NOMO-1 treated with DMSO at 0.1 percent for 48 hours (cell line): ENCODE data around the gene ESYT2.

Source experiments
- DNase-seq: peaks from one replicate; lab custom pipeline; 2025; ENCODE audit not compliant: unreplicated experiment; lab: John Stamatoyannopoulos, UW

The ESYT2 gene

GRCh38 chr7:158771213-158771834 lies 58.0 kb downstream of the ESYT2 start:
- DNase-seq, result no peak

GRCh38 chr7:158767707-158768106 lies 61.6 kb downstream of the ESYT2 start:
- no peak for DNase-seq

GRCh38 chr7:158766570-158767281 lies 62.6 kb downstream of the ESYT2 start:
- DNase-seq, result no peak

- DNase-seq, result no peak
Observed at GRCh38 chr7:158765020-158765419, 64.3 kb downstream of the ESYT2 start.

DNA sequence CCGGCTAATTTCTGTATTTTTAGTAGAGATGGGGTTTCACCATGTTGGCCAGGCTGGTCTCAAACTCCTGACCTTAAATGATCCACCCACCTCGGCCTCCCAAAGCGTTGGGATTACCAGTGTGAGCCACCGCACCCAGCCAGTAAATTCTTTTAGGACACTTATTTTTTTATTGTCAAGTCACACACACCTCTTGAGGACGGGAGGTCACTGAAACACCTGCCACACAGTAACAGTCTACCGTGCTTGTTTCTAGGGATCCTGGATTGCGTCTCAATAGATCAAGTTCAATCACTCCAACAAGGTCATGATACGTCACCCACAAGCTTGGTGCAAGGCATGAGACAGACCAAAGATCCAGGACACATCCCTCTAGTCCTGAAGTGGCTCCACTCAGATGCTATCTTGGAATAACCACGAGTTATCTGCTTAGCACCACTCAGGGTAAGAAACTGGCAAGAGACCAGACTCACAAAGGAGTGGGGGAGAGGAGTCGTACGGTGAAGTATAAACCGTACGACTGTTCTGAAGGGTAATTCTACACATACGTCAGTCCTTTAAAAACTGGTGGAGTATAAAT lies 65.8 kb downstream of the ESYT2 start:
- DNase-seq, result no peak

GRCh38 chr7:158761945-158762344 lies 67.4 kb downstream of the ESYT2 start:
- no peak for DNase-seq

- DNase-seq, result no peak
Observed at GRCh38 chr7:158760936-158761335, 68.4 kb downstream of the ESYT2 start.

DNA sequence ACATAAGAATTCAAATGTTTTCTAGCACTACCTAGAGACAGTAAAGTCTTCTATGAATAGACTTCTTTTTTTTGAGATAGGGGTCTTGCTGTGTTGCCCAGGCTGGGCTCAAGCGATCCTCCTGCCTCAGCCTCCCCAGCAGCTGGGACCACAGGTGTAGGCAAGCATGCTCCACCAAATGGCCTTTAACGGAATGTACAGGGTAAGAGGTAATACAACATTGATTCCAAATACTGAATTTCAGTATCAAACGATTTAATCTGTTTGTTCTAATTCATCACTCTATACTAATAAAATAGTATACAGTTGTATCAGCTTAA lies 68.9 kb downstream of the ESYT2 start:
- DNase-seq, result no peak

DNA sequence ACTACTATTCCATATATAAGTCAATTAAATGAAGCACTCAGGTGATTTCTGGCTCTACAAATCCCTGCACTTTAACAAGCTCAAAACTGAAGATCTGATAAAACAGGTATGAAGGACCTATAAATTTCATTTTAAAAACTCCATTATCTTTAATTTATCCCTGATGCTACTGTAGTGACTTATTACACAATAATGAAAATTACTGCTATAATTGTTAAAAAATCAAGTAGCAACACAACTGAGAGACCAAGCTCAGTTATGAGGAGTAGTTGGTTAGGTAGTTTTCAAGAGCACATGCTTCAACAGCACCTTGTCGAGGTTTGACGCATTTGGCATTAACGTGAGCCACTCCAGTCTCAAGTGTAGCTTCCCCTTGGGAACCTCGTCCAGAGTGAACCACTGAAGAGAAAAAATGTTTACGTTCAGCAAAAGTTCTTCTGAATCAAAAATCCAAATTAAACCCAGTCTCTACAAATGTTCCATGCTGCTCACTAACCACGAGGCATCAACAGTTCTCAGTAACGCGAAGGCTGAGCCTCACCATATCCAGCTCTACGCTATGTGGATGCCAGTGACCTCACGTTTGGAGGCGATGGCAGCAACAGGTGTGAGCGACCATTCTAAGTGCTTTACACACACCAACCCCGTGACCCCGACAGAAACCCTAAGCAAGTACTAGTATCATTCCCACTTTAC lies 69.4 kb downstream of the ESYT2 start:
- DNase-seq, result no peak

GRCh38 chr7:158759245-158759614 lies 70.1 kb downstream of the ESYT2 start:
- DNase-seq, result no peak

DNA sequence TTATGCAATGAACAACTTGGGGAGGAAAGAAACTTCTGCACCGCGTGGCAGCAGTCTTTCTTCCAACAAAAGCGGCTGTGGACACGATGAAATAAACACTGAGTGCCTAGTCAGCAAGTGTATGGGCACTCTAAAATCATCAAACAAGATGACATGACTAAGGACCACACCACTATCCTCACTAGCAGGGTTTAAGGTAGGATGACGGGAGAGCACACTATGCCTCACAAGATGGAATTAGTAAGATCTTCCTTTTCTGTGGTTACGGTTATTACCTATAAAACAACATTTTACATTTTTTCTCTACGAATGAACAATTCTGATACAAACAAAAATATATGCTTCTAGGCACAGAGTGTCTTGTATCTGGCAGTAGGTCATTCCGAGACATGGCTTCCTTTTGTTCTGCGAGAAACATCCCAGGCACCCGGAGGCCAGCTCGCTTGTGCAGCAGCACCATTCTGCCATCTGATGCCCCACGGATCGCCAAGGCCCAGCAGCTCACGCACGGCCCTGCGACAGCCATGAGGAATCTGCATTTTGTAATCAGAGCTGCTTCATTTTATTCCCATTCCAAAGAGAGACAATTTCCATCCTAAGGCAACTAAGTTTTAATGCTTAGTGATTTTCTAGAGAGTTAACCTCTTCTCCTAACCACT lies 70.6 kb downstream of the ESYT2 start:
- no peak for DNase-seq

- no peak for DNase-seq
Observed at GRCh38 chr7:158757404-158757989, 71.8 kb downstream of the ESYT2 start.

- DNase-seq, result no peak
Observed at GRCh38 chr7:158754746-158755444, 74.4 kb downstream of the ESYT2 start.

GRCh38 chr7:158753900-158754299 lies 75.4 kb downstream of the ESYT2 start:
- no peak for DNase-seq

- no peak for DNase-seq
Observed at GRCh38 chr7:158751751-158752150, 77.6 kb downstream of the ESYT2 start.

GRCh38 chr7:158751199-158751598 lies 78.1 kb downstream of the ESYT2 start:
- no peak for DNase-seq

- no peak for DNase-seq
Observed at GRCh38 chr7:158750702-158751101, 78.6 kb downstream of the ESYT2 start.

- DNase-seq, result no peak
Observed at GRCh38 chr7:158749396-158749795, 79.9 kb downstream of the ESYT2 start.

GRCh38 chr7:158748335-158748734 lies 81.0 kb downstream of the ESYT2 start:
- no peak for DNase-seq

DNA sequence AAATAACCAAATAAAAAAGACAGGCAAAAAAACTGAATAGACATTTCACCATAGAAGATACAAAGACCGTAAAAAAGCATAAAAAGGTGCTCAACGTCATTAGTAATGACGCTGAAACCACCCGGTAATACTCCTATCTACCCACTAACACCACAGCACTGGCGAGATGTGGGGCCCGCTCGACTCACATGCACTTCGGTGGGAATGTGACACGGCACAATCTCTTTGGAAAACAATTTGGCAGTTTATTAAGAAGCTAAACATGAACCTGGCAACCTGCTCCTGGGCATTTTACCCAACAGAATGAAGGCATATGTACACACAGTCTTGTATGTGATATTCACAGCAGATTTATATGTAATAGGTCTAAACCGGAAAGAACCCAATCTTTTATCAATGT lies 81.9 kb downstream of the ESYT2 start:
- no peak for DNase-seq

DNA sequence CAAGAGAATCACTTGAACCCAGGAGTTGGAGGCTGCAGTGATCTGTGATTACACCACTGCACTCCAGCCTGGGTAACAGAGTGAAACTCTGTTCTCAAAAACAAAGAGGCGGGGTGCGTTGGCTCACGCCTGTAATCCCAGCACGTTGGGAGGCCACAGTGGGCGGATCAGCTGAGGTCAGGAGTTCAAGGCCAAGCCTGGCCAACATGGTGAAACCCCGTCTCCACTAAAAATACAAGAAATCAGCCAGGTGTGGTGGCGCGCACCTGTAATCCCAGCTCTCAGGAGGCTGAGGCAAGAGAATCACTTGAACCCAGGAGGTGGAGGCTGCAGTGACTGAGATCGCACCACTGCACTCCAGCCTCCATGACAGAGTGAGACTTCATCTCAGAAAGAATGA lies 82.4 kb downstream of the ESYT2 start:
- DNase-seq, result no peak
